Measurements from ENCODE around the gene DAB2IP.
"Not testable (repeated sequence)": the region's sequence is repeated elsewhere in the genome, so short reads cannot be mapped to it uniquely, and the experiment has no call there.

Gene DAB2IP

DNA sequence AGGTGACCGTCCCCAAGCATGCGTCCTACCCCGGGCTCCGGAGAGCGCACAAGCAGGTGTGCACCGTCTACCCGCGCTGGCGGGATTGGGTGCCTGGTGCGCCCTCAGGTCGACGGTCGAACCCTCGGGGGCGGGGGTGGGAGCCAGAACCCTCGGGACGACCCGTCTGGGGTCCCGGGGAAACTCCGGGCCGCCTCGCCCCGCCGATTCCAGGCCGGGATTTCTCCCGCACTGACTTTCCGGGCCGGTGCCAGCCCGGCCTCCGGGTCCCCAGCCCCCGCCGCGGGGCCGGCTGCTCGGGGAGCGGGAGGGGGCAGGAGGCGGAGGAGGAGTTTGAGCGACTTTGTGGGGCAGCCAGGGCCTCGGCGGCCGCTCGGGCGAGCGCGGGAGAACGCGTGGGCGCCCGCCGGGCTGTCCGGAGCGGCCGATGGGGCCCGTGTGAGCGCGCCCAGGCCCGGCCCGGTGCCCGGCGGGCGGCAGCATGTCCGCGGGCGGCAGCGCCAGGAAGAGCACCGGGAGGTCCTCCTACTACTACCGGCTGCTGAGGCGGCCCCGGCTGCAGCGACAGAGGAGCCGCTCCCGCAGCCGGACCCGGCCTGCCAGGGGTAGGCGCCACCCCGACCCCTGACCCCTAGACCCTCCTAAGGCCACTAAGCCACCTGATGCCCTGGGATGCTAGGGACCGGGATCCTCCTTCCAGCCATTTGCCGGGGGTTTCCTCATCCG, at the start of gene DAB2IP:
Gene DAB2IP (plus strand): TSS at position 340 of the 726 bp plus-strand sequence. CDS start 142 bp downstream, at position 482.
- DNase-seq: no peak

DNA sequence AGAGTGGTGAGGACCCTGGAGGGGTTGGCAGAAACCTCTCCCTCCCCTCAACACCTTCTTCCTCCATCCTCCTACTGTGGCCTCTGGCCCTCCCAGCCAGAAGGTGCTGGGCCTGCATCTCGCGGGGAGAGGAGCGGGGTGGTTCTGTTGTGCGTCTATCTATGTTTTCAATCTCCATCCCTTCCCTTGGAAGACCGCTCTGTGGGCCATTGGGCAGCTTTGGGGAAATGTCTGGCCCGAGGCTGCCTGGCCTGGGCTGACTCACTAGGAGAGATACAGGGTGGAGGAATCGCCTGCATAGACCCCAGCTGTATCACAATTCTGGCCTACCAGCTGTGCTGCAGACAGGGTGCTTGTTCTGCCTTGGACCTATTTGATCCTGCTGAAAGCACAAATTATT, 48.4 kb upstream of the DAB2IP start:
- no peak for DNase-seq

DNA sequence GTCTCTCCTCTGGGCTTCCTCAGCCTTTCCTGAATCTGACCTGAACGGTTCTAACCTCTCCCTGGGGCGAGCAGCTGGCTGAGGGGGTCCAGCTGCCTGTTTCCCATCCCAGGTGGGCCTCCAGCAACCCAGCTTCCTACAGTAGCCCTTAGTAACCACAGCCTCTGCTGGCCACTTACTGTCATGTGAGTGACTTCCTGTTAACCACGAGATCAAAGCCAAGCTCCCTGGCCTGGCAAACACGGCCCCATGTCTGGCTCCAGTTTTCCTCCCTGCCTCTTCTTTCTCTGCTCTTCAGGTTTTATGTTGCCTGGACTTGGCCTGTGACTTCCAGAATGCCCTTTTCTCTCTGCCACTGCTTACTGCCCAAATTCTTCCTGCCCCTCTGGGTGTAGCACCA, 47.2 kb upstream of the DAB2IP start:
- DNase-seq: no peak

DNA sequence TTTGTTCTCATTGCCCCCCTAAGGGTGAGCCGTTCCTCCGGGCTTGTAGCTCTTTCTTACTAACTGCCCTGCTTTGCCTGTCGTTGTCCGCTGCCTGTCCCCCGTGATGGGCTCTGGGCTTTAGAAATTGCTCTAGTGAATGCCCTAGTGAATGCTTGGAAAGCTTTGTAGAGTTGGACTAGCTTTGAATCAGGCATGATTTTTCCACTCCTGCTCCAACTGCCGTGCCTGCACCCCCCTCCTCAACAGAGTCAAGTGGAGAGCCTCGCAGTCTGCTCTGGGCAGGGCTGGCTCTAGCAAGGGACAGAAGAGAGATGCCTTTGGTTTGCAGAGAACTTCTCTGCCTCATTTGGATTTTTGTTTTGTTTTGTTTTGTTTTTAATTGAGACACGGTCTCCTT, 46.8 kb upstream of the DAB2IP start:
- no peak for DNase-seq

DNA sequence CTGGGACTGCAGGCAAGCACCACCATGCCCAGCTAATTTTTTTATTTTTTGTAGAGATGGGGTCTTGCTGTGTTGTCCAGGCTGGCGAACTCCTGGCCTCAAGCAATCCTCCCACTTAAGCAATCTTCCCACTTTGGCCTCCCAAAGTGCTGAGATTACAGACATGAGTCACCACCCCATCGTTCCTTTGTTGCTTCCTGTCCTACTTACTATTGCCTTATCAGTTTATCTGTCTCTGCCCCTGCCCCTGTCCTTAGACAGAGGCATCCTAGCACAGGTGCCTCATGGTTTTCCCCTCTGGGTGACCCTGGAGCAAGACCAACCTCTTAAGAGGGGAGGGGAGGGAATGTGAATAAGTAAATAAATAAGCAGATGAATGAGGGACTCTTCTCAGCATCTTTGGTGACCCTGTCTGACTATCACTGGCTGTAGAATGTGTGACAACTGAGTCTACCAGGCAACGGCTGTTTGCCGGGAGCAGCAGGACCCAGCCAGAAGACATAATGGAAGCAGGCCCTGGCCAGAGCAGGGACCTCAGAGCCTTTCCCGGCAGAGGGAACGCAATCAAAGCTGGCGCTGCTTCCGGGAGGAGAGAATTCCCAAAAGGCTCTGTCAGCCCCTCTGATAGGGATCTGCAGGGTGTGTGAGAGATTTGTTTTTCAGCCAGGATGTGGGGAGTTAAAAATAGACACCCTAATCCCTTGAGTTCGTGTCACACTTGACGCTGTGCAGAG, 43.8 kb upstream of the DAB2IP start:
- no peak for DNase-seq

DNA sequence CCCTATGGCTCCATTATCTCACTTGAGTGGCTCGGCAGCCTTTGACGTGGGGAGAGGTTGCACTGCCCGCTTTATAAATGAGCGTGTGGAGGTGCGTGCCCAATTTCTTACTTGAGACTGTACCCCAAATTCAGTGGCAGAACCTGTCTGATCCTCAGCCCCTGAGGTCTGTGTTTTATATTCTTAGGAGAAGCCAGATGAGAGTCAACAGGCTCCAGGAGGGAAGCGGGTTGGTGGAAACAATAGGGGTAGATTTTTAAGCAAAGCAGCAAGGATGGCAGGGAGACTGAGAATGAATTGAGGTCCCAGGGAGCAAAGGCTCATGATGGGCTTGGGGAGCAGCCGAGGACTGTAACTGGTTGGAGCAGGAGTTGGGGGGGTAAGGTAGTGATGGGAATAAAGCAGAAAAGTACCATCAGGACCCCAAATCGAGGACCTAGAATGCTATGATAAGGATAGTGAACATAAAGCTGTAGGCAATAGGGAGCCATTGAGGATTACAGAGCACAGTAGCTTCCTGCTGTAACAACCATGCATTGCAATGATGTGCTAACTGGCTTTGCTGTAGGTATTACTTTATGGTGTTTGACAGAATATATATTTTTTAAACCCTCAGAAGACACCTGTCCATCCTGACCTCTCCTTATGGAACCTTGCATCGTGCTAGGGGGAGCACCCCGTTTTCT, 43.1 kb upstream of the DAB2IP start:
- DNase-seq: no peak

DNA sequence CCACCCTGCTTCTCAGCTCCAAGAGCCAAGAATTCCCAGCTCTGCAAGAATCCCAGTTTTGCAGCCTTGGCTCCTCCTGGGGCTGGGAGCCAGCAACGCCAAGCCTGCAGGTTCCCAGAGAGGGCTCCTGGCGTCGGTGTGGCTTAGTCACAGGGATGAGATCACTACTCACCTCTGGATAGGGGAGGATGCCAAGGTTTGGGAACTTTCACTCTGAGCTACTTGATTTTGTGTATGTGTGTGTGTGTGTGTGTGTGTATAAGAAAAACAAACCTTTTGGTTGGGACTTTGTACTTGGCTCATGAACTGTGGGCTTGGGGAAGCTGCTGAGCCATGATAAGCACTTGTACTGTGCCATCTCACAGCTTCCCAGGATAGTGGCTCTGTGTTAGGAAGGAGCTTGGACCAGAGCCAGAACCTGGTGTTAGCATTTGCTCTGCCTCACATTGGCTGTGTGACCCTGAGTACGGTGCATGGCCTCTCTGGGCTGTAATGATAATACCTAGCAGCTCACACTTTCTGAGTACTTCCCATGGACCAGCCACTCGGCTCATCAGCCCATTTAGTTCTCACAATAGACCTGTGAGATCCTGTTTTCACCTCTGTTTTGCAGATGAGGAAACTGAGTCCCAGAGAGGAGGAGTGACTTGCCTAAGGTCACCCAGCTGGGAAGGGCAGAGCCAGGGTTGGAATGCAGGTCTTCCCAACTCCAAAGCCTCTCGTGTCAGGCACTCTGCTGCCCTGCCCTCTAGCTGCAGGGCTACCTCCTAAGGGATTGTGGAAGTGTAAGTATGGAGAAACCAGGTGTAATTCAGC, 41.4 kb upstream of the DAB2IP start:
- no peak for DNase-seq

DNA sequence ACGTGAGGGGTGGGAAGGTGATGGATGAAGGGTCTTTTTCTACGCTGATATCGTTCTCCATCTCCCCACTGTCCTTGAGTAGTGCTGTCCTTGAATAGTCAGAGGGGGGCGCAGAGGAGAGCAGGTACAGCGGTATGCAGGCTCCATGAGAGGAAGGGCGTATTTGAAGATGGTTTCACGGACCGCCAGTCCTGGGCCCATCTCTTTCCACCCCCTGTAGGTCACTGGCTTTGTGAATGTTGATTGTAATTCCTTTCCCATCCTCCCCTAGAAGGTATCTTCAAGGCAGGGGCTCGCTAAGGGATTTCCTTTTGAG, 40.8 kb upstream of the DAB2IP start:
- DNase-seq: no peak

DNA sequence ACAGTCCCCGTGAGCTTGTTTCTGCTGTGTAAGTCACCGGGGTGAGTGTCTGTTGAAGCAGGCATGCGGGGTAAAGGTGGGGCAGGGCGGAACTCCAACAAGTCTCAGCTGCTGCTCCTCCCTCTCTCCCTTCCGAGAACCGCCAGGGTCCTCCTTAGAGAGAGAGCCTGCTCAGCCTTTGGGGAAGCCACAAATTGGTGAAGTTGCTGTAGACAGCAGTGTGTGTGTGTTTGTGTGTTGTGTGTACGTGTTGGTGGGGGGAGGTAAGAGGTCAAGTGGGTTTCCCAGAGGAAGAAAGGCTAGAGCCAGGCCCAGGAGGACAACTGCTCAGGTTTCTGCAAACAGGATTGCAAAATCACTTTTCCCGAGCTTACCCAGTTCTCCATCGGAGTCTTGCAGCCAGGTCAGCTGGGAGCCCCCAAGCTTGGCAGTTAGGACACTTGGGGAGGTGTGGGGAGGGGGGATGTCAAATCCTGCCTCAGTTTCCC, 38.9 kb upstream of the DAB2IP start:
- no peak for DNase-seq

DNA sequence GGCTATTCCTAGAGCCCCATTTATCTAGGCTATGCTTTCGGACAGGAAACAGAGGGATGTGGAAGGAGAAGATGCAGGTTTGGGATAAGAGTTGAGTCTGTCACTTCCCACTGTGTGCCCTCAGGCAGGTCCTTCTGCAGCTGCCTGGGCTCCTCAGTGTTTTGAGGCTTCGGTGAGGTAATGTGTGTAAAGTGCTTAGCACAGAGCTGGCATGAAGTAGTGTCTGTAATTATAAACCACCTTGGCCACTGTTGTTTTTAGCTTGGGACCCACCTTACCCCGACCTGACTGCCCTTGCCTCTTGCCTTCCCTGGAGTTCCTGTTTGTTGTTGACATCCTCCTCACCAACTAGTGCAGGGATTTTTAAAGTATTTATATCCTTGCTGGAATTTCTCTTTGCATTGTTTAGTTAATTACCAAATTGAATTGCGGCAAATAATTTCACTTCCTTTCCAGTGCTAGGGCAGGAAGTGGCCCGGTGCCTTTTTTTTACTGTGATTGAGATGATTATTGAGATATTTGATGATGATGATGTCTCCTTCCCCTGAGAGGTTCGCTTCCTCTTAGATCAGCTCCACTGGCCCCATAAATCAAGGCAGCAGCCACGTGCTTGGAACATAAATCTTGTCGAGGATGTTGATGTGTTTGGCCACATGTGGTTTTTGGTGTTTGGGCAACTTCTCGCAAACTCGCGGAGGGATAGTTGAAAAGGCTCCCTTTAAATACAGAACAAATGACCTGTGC, 38.3 kb upstream of the DAB2IP start:
- DNase-seq: no peak

DNA sequence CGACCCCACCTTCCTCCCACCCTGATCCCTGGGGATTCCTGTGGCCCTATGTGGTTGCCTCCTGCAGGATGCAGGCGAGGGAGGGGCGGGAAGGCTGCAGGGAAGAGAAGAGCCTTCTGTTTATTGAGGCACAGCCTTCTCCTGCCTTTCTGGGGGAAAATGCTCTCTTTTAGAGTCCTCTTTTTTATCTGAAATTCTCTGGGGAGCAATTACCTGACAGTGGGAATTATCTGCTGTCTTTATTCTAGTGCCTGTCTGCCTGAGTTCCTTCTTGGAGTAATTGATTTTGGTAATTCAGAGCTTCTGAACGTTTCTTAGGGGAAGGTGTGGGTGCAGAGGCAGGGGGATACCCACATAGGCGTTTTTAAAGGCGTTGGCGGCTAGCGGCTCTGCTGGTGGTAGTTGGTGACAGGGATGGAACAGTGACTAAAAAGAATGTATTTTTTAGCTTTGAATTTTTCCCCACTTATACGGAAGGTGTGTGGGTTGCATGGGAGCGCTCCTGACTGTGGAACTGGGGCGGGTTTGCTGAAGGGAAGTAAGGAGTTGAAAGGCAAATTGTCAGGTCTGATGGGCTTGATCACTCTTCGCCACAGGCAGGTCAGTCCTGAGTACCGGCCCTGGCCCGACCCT, 35.2 kb upstream of the DAB2IP start:
- DNase-seq: no peak

DNA sequence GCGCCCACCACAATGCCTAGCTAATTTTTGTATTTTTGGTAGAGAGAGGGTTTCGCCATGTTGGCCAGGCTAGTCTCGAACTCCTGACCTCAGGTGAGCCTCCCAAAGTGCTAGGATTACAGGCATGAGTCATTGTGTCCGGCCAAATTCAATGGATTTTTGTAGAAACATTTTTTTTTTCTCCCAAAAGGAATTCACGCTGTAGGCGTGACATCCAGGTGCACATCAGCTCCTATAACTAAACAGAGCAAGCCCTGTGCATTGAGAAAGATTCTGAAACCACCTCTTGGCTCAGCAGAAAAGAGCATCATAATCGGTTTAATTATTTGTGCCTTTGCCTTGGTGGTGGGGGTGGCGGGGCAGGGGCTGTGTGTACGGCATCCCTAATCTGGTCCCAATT, 32.9 kb upstream of the DAB2IP start:
- no peak for DNase-seq

DNA sequence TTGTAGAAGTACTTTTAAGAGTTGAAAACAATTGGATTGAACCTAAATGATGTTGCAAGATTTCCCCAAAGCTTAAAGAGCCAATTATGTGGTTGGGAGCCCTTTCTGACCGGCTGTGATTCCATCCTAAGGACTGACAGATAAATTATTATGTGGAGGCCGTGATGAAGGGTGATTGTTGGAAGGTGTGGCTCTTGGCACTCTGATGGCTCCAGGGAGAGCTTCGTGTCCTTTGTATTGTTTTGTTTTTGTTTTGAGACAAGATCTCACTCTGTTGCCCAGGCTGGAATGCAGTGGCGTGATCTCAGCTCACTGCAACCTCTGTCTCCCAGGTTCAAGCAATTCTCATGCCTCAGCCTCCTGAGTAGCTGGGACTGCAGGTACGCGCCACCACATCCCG, 32.5 kb upstream of the DAB2IP start:
- DNase-seq: not testable (repeated sequence)

DNA sequence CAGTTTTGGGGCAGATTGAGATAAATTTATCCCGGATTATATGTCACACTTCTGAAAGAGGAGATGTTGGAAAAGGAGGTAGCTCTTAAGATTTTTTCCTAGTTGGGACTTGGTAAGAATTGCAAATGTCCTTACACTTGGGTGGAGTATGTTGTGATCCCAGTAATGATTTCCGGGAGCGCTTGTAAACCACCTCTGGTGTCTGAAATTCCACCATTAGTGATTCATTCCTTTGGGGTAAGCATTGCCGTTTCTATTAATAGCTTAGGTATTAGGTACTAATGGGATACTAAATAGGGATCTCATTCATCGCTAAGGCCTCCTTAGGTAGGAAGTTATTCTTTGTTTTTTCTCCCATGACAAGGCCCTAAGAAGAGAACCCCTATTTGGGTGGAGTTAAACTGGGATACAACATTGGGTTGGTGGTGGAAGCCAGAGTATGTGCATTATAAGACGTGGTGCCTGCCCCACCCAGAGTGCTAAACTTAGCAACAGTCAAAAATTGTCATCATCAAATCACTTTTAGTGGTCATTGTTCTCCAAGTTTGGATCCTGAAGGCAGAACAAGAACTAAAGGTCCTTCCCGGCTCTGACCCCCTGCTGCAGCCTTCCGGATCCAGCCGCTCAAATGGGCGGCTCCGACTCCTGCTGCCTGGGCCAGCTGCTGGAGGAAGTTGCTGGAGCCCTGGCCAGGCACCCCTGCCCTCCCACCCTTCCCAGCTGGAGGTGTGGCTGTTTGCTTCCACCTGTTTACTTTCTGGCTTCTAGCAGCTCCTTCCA, 31.7 kb upstream of the DAB2IP start:
- DNase-seq: no peak

DNA sequence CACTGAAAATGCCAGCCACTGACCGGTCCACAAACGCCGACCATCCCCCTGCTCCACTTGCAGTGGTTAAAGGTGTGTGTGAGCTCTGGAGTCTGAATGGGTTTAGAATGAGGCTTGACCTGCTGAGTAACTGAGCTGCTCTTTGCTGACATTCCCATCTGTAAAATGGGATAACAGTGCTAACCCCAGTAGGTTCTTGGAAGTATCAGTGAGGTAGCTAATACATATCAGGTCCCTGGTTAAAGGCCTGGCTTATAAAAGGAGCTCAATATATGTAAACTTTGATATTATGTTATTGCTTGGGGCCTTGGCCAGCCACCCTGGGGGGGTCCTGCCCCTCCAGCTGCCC, 31.1 kb upstream of the DAB2IP start:
- no peak for DNase-seq

DNA sequence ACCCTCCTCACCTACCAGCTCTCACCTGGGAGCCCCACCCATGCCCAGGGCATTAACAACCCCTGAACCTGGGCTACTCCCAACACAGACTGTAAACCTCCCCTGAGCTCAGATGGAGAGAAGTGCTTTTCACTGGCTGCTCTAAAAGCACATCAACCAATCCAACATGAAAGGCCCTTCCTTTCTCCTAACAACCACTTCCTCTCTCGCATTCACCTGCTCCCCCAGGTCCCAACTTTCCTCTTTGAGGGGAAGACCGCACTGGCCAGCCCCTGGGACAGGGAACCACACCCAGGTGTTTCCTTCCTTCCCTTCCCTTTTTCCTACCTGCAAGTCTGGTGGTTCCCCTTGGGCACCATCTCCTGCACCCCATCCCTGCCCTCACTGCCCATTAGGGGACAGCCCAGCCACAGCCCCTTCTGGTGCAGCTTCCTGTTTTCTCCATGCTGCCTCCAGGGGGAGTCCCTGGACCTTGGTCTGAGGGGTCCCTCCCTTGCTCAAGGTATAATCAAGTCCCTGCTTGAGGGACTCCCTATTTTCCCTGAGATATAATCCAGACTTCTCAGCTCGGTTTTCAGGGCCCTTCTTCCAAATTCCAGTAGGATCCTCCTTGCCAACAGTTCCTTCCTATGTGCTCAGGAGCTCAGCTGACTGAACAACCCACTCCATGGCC, 30.5 kb upstream of the DAB2IP start:
- DNase-seq: no peak

DNA sequence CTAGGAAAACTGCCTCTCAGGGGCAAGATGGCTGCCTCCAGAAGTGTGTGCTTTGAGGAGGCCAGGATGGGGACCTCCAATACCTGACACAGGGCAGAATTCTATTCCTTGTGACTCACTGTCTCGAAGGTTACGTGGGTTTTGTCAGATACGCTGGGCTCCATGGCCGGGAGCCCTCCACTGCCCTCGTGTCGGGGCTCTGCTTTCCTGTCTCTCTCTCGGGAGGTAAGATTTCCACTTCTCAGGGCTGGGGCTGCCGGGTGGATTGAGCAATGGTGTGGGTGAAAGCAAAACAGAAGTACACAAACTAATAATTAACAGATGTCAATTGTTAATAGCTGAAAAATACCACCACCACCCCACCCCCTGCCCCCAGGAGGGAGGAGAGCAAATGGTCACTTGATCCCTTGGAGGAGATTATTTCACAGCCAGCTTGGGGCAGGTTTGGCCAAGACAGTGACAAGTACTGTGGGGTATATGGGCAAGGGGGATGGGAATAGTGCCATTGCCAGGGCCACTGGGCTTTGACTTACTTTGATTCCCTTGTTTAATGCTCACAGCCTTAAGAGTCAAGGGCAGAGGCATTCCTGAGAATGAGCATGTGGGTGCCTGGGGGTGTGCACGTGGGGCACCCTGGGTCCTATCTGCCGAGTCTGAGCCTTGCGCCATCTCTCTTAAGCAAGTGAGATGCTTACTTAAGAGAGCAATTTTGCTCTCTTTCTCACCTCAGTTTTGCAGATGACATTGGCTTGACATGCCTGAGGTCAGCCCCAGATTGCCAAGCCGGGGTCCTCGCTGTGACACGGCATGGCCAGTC, 28.8 kb upstream of the DAB2IP start:
- no peak for DNase-seq

DNA sequence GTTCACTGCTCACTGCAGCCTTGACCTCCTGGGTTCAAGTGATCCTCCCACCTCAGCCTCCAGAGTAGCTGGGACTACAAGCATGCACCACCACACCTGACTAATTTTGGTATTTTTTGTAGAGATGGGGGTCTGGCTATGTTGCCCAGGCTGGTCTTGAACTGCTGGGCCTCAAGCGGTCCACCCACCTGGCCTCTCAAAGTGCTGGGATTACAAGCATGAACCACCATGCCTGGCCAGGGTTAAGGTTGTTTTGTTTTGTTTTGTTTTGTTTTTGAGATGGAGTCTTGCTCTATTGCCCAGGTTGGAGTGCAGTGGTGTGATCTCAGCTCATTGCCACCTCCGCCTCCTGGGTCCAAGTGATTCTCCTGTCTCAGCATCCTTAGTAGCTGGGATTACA, 28.0 kb upstream of the DAB2IP start:
- not testable (repeated sequence) for DNase-seq

DNA sequence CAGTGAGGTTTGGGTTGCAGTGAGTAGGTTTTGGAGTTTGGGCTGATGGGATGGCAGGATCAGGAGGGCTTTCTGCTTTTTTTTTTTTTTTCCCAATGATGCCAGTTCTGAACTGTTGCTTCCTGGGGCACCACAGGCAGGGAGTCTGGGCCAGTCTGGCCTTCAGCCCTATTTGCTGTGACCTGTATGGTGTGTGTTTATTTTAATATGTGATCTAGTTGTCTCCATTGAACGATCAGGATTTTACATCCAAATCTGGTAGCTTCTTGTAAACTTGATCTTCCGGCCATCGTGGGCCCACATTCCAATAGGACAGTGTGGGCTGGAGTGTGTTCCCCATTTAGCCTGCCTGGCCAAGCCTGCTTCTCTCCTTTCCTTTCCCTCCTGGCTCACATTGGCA, 25.8 kb upstream of the DAB2IP start:
- no peak for DNase-seq

DNA sequence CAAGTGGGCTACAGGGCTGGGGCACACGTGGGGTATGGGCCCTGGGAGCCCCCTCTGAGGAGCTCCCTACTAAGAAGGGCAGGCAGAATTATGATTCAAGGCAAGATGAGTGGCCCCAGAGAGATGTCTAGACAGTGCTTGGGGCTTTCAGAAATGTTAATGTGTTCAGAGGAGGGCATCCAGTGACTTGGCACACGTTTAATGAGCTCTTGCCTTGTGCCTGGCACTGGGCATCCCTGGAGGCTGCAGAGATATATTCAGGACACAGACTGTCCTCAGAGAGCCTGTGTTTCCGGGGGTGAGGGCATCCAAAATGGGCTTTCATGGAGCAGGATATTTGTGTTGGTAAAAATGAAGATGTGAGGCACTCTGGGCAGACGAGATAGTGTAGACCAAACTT, 25.4 kb upstream of the DAB2IP start:
- no peak for DNase-seq

Measured in activated CD4-positive, alpha-beta T cell treated with anti-CD3 and anti-CD28 coated beads for 1 hour (primary cell).